Upper lobe of left lung (tissue), 4 donors: ENCODE results near the gene ATP2C1.

Source experiments
- CTCF ChIP-seq, 6 experiments: fragments of 450-650 bp in 4 of 6; fragments of 200-600 bp in 2 of 6; sonication (generic) in 2 of 6; IDR thresholded peaks; one replicate each; pipeline ENCODE4 v1.5.1; 2016 to 2019; ENCODE audit warnings: antibody characterized with exemption in 6 of 6
- POLR2AphosphoS5 ChIP-seq, 2 donors: sonication (generic); formaldehyde crosslinking; IDR thresholded peaks; one replicate each; pipeline ENCODE4 v1.5.1; 2017; ENCODE audit warnings: antibody characterized with exemption in 2 of 2

- TF ChIP-seq CTCF (IDR thresholded peaks at IDR 0.05) (no peak), POLR2AphosphoS5 (IDR thresholded peaks at IDR 0.05) (no peak)
Observed at GRCh38 chr3:130854208-130854864, 39.5 kb upstream of the ATP2C1 start.
